ENCODE measurements around the gene CCNL1.

CCNL1 gene

DNA sequence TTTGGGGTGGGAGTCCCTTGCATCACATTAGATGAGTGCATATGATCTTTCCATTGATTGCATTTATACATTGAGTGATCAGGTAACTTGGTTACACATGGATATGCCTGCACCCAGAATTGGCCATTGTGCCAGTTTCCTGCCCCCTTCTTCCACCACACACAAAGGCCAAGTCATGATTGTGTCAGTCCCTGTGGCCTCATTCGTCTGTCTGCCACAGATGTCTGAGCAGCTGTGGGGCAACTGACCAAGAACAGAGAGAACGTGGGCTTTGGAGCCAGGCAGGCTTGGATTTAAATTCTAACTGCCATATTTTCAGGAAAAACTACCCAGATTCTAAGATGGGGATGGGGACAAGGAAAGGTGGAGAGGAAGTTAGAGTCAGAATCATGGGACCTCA is 27.0 kb downstream of the CCNL1 start:
- TF ChIP-seq EZH2phosphoT487 (IDR thresholded peaks at IDR 0.05; ENCODE audit: low read length) (no peak), EZH2 (optimal IDR thresholded peaks at IDR 0.05; ENCODE audit: low read depth, low read length) (no peak)
- H3K79me2 ChIP-seq (ENCODE audit: low read length): no peaks in the 10 kb centered on the region
- H3K9me3 ChIP-seq (replicated peaks; ENCODE audit: insufficient read depth, low read length): no peaks in the 10 kb centered on the region
- H3F3A ChIP-seq (ENCODE audit: insufficient read depth, low read length): peaks cover 33% of the 10 kb centered on the region
- no peaks in the 10 kb centered on the region for H3K9me2 ChIP-seq (replicated peaks; ENCODE audit: insufficient read depth, low read length)
- H3K36me3 ChIP-seq (replicated peaks; ENCODE audit: insufficient read depth, low read length): no peaks in the 10 kb centered on the region
- DNase-seq: no peak
- H3K4me2 ChIP-seq (ENCODE audit: low read depth, low read length): no peak overlapping the region
- H3K27ac ChIP-seq (ENCODE audit: low read length): no peak overlapping the region
- H3K9ac ChIP-seq (ENCODE audit: low read length): no peak overlapping the region
- H3K4me1 ChIP-seq (ENCODE audit: low read length): peaks cover 62% of the 10 kb centered on the region
- no peak overlapping the region for H2AFZ ChIP-seq (ENCODE audit: low read length)
- no peaks in the 10 kb centered on the region for H4K20me1 ChIP-seq (ENCODE audit: insufficient read depth, low read length)
- no peaks in the 10 kb centered on the region for H3K27me3 ChIP-seq (replicated peaks; ENCODE audit: insufficient read depth, low read length)
- H3K4me3 ChIP-seq (ENCODE audit: low read length): no peak overlapping the region

GRCh38 chr3:157132341-157132740 is 27.6 kb downstream of the CCNL1 start:
- no peaks in the 10 kb centered on the region for H3K9me3 ChIP-seq (replicated peaks; ENCODE audit: insufficient read depth, low read length)
- no peaks in the 10 kb centered on the region for H3K9me2 ChIP-seq (replicated peaks; ENCODE audit: insufficient read depth, low read length)
- H3K4me3 ChIP-seq (ENCODE audit: low read length): no peak overlapping the region
- no peaks in the 10 kb centered on the region for H4K20me1 ChIP-seq (ENCODE audit: insufficient read depth, low read length)
- H3K4me1 ChIP-seq (ENCODE audit: low read length): peaks cover 61% of the 10 kb centered on the region
- DNase-seq: no peak
- no peaks in the 10 kb centered on the region for H3K27me3 ChIP-seq (replicated peaks; ENCODE audit: insufficient read depth, low read length)
- no peak overlapping the region for H3K27ac ChIP-seq (ENCODE audit: low read length)
- TF ChIP-seq EZH2phosphoT487 (IDR thresholded peaks at IDR 0.05; ENCODE audit: low read length) (no peak), EZH2 (optimal IDR thresholded peaks at IDR 0.05; ENCODE audit: low read depth, low read length) (no peak)
- TF ChIP-seq, protein P1, sequence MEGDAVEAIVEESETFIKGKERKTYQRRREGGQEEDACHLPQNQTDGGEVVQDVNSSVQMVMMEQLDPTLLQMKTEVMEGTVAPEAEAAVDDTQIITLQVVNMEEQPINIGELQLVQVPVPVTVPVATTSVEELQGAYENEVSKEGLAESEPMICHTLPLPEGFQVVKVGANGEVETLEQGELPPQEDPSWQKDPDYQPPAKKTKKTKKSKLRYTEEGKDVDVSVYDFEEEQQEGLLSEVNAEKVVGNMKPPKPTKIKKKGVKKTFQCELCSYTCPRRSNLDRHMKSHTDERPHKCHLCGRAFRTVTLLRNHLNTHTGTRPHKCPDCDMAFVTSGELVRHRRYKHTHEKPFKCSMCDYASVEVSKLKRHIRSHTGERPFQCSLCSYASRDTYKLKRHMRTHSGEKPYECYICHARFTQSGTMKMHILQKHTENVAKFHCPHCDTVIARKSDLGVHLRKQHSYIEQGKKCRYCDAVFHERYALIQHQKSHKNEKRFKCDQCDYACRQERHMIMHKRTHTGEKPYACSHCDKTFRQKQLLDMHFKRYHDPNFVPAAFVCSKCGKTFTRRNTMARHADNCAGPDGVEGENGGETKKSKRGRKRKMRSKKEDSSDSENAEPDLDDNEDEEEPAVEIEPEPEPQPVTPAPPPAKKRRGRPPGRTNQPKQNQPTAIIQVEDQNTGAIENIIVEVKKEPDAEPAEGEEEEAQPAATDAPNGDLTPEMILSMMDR (IDR thresholded peaks at IDR 0.05; ENCODE audit: low read length): no peak
- H3F3A ChIP-seq (ENCODE audit: insufficient read depth, low read length): peaks cover 29% of the 10 kb centered on the region
- no peaks in the 10 kb centered on the region for H3K79me2 ChIP-seq (ENCODE audit: low read length)
- H3K36me3 ChIP-seq (replicated peaks; ENCODE audit: insufficient read depth, low read length): no peaks in the 10 kb centered on the region
- H2AFZ ChIP-seq (ENCODE audit: low read length): no peak overlapping the region
- no peak overlapping the region for H3K9ac ChIP-seq (ENCODE audit: low read length)
- no peak overlapping the region for H3K4me2 ChIP-seq (ENCODE audit: low read depth, low read length)

DNA sequence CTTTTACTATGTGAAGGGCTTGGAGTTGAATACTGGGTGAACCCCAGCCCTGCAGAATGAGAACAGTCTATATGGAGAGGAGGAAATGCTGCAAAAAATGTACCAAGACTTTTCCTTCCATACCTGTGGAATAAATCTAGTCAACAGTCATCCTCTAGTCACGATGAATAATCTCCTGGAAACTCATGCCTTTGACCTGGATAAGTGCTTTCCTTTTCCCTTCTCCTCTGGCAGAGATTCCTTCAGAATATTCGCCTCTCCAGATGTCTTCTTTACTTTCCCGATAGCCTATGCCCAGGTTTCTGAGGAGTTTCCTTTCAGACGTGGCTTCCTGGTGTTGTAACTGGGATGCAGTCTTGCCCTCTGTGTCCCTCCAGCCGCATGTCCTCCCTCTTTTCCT is 28.1 kb downstream of the CCNL1 start:
- H4K20me1 ChIP-seq (ENCODE audit: insufficient read depth, low read length): no peaks in the 10 kb centered on the region
- no peak overlapping the region for H3K27ac ChIP-seq (ENCODE audit: low read length)
- H3K4me2 ChIP-seq (ENCODE audit: low read depth, low read length): no peak overlapping the region
- no peak overlapping the region for H2AFZ ChIP-seq (ENCODE audit: low read length)
- no peak overlapping the region for H3K4me3 ChIP-seq (ENCODE audit: low read length)
- no peak overlapping the region for H3K9ac ChIP-seq (ENCODE audit: low read length)
- H3K79me2 ChIP-seq (ENCODE audit: low read length): no peaks in the 10 kb centered on the region
- no peaks in the 10 kb centered on the region for H3K27me3 ChIP-seq (replicated peaks; ENCODE audit: insufficient read depth, low read length)
- no peak for DNase-seq
- H3K9me2 ChIP-seq (replicated peaks; ENCODE audit: insufficient read depth, low read length): no peaks in the 10 kb centered on the region
- peaks cover 56% of the 10 kb centered on the region for H3K4me1 ChIP-seq (ENCODE audit: low read length)
- peaks cover 24% of the 10 kb centered on the region for H3F3A ChIP-seq (ENCODE audit: insufficient read depth, low read length)
- no peaks in the 10 kb centered on the region for H3K9me3 ChIP-seq (replicated peaks; ENCODE audit: insufficient read depth, low read length)
- no peaks in the 10 kb centered on the region for H3K36me3 ChIP-seq (replicated peaks; ENCODE audit: insufficient read depth, low read length)
- TF ChIP-seq, protein P1 (IDR thresholded peaks at IDR 0.05; ENCODE audit: low read length): no peak
- TF ChIP-seq EZH2phosphoT487 (IDR thresholded peaks at IDR 0.05; ENCODE audit: low read length) (no peak), EZH2 (optimal IDR thresholded peaks at IDR 0.05; ENCODE audit: low read depth, low read length) (no peak)

DNA sequence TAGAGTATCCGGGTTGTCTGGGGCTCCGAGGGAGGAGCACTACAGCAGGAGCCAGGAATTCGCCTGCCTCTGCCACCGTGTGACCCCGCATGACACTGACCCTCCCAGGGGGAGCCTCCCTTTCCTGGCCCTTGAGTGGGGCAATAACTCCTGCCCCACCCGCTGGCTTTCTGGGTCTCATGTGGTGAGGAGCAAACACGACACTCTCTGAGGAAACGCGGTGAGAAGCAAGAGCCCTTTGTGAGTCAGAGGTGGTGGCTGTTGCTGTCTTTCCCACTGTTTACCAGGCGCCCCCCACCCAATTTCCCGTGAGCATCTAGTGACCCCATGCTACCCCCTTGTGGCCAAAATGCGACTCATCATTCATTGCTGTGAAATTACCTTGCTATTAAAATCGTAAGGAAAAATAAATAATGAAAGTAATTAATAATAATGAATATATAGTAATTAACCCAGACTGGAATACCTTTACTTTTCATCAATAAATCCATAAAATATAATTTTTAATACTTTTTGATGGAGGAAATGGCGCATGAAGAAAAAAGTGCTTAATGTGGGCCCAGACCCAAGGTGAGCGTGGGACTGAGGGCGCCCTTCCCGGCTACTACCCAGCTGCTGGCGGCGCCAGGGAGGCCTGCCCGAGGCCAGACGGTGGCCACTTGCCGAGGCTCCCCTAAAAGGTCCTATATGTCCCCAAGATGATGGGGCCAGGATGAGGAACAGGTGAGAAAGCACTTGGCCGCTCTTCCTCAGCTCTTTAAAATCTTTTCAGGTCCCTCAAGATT is 29.3 kb downstream of the CCNL1 start:
- no peaks in the 10 kb centered on the region for H4K20me1 ChIP-seq (ENCODE audit: insufficient read depth, low read length)
- no peaks in the 10 kb centered on the region for H3K36me3 ChIP-seq (replicated peaks; ENCODE audit: insufficient read depth, low read length)
- H3K4me1 ChIP-seq (ENCODE audit: low read length): peaks cover 44% of the 10 kb centered on the region
- no peak for DNase-seq
- no peaks in the 10 kb centered on the region for H3K79me2 ChIP-seq (ENCODE audit: low read length)
- H3K9me2 ChIP-seq (replicated peaks; ENCODE audit: insufficient read depth, low read length): no peaks in the 10 kb centered on the region
- H3K4me2 ChIP-seq (ENCODE audit: low read depth, low read length): no peak overlapping the region
- no peak overlapping the region for H3K9ac ChIP-seq (ENCODE audit: low read length)
- peaks cover 12% of the 10 kb centered on the region for H3F3A ChIP-seq (ENCODE audit: insufficient read depth, low read length)
- H3K27me3 ChIP-seq (replicated peaks; ENCODE audit: insufficient read depth, low read length): no peaks in the 10 kb centered on the region
- TF ChIP-seq, protein P1 (IDR thresholded peaks at IDR 0.05; ENCODE audit: low read length): peak; percentile 63
- TF ChIP-seq EZH2phosphoT487 (IDR thresholded peaks at IDR 0.05; ENCODE audit: low read length) (no peak), EZH2 (optimal IDR thresholded peaks at IDR 0.05; ENCODE audit: low read depth, low read length) (no peak)
- no peak overlapping the region for H3K4me3 ChIP-seq (ENCODE audit: low read length)
- H3K27ac ChIP-seq (ENCODE audit: low read length): no peak overlapping the region
- no peaks in the 10 kb centered on the region for H3K9me3 ChIP-seq (replicated peaks; ENCODE audit: insufficient read depth, low read length)
- no peak overlapping the region for H2AFZ ChIP-seq (ENCODE audit: low read length)
